ENCODE measurements around the gene TRIM63. TPM values are rescaled to one million over a fixed set of nuclear protein-coding genes. Genes with fewer than 3 reads are reported as not detected.

Gene TRIM63
- total and polyA plus RNA-seq, 8 donors, result 0.15 to 1.8 (median 0.29) TPM; not detected in 3

GRCh38 chr1:26014179-26014578 lies 53.3 kb downstream of the TRIM63 start:
- no peak for DNase-seq
- Histone ChIP-seq H3K27me3 (no peaks in the 10 kb centered on the region), H3K4me3 (no peak overlapping the region), H3K27ac (no peak overlapping the region), H3K36me3 (no peaks in the 10 kb centered on the region), H3K4me1 (peaks cover 8 to 32% of the 10 kb centered on the region in 2 donors), H3K9me3 (no peaks in the 10 kb centered on the region)
- TF ChIP-seq, protein P1, sequence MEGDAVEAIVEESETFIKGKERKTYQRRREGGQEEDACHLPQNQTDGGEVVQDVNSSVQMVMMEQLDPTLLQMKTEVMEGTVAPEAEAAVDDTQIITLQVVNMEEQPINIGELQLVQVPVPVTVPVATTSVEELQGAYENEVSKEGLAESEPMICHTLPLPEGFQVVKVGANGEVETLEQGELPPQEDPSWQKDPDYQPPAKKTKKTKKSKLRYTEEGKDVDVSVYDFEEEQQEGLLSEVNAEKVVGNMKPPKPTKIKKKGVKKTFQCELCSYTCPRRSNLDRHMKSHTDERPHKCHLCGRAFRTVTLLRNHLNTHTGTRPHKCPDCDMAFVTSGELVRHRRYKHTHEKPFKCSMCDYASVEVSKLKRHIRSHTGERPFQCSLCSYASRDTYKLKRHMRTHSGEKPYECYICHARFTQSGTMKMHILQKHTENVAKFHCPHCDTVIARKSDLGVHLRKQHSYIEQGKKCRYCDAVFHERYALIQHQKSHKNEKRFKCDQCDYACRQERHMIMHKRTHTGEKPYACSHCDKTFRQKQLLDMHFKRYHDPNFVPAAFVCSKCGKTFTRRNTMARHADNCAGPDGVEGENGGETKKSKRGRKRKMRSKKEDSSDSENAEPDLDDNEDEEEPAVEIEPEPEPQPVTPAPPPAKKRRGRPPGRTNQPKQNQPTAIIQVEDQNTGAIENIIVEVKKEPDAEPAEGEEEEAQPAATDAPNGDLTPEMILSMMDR (IDR thresholded peaks at IDR 0.05), result no peak
- intact Hi-C loops (cut with DNase I), result no loop called here
- no peak for ATAC-seq

- no peak for ATAC-seq
- peaks cover 8 to 32% of the 10 kb centered on the region in 2 donors for H3K4me1 ChIP-seq
- intact Hi-C loops (cut with DNase I), result no loop called here
Measured at GRCh38 chr1:26012864-26013263, 54.6 kb downstream of the TRIM63 start.

GRCh38 chr1:26010825-26011224 lies 56.6 kb downstream of the TRIM63 start:
- Histone ChIP-seq H3K4me3 (no peak overlapping the region), H3K36me3 (no peaks in the 10 kb centered on the region), H3K27me3 (no peaks in the 10 kb centered on the region), H3K9me3 (no peaks in the 10 kb centered on the region), H3K4me1 (peaks cover 7 to 14% of the 10 kb centered on the region in 2 donors), H3K27ac (no peak overlapping the region)
- peak; percentile 94 for ATAC-seq
- DNase-seq, result peak in 2 of 4 donors; percentile 33 to 58
- TF ChIP-seq, protein P1 (IDR thresholded peaks at IDR 0.05), result no peak
- intact Hi-C loops (cut with DNase I), result no loop called here

More at GRCh38 chr1:26012864-26013263, 54.6 kb downstream of the TRIM63 start:
- no peak for DNase-seq
- Histone ChIP-seq H3K27ac (no peak overlapping the region), H3K4me3 (no peak overlapping the region), H3K27me3 (no peaks in the 10 kb centered on the region), H3K9me3 (no peaks in the 10 kb centered on the region), H3K36me3 (no peaks in the 10 kb centered on the region)
- TF ChIP-seq, protein P1 (IDR thresholded peaks at IDR 0.05), result no peak

DNA sequence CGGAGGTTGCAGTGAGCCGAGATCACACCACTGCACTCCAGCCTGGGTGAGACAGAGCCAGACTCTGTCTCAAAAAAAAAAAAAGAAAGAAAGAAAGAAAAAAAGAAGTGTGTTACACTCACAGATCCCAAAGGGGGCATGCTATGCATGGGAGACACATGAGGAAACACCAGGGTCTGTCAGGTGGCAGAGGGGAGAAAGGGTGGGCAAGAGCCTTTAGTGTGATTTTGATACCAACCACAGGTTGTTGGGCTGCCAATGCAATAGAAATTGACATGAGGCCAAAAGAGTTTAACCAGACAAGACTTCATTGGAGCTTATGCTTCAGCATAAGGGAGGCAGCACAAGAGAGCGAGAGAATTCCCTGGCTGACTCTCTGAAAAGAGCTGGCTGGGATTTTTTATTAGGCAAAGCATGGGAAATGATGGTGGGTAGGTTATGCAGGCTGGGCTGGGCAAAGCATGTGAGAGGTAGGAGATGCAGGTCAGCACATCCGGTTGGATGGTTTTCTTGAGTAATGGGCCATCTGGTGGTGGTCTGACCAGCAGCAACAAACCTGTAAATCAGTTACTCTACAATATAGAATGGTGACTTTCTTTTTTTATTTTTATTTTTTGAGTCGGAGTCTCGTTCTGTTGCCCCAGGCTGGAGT lies 57.5 kb downstream of the TRIM63 start:
- H3K4me3 ChIP-seq, result no peak overlapping the region
- H3K9me3 ChIP-seq, result no peaks in the 10 kb centered on the region
- TF ChIP-seq, protein P1 (IDR thresholded peaks at IDR 0.05), result no peak
- ATAC-seq, result no peak
- intact Hi-C loops (cut with DNase I), result no loop called here
- H3K4me1 ChIP-seq, result peaks cover 0 to 5% of the 10 kb centered on the region in 2 donors
- no peak overlapping the region for H3K27ac ChIP-seq
- H3K27me3 ChIP-seq, result no peaks in the 10 kb centered on the region
- no peak for DNase-seq
- H3K36me3 ChIP-seq, result no peaks in the 10 kb centered on the region

DNA sequence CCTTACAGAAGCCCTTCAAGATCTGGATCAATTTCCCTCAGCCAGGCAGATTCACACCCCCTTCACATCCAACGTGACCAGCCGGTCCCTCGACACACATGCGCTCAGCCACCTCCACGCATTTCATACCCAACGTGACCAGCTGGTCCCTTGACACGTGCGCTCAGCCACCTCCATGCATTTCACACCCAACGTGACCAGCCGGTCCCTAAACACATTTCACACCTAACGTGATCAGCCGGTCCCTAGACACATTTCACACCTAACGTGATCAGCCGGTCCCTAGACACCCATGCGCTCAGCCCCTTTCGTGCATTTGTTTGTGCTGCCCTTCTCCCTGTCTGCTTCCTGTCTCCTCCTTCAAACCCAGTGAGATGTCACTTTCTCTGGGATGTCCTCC lies 60.7 kb downstream of the TRIM63 start:
- no peak overlapping the region for H3K4me3 ChIP-seq
- TF ChIP-seq, protein P1 (IDR thresholded peaks at IDR 0.05), result no peak
- no peaks in the 10 kb centered on the region for H3K36me3 ChIP-seq
- H3K27ac ChIP-seq, result no peak overlapping the region
- ATAC-seq, result no peak
- intact Hi-C loops (cut with DNase I), result no loop called here
- H3K4me1 ChIP-seq, result no peaks in the 10 kb centered on the region
- H3K9me3 ChIP-seq, result no peaks in the 10 kb centered on the region
- no peak for DNase-seq
- no peaks in the 10 kb centered on the region for H3K27me3 ChIP-seq

Measured in left lung (tissue), 10 donors.